ENCODE results near the gene TOMM6. TPM values are rescaled to one million over a fixed set of nuclear protein-coding genes. Genes with fewer than 3 reads are reported as not detected.
"Not testable (repeated sequence)": the region's sequence is repeated elsewhere in the genome, so short reads cannot be mapped to it uniquely, and the experiment has no call there.

TOMM6 gene
- polyA plus RNA-seq, 1 donor from 2014 or later, result 184 TPM

- H3K27me3 ChIP-seq (ENCODE audit: insufficient read depth, low read depth, low read length), result no peaks in the 10 kb centered on the region
- H3K9me3 ChIP-seq (ENCODE audit: low read length), result no peaks in the 10 kb centered on the region
- no peak overlapping the region for H3K9ac ChIP-seq (ENCODE audit: low read length)
- H3K27ac ChIP-seq (ENCODE audit: low read length), result no peak overlapping the region
- no peak overlapping the region for H2AFZ ChIP-seq (ENCODE audit: low read depth, low read length)
- TF ChIP-seq POLR2AphosphoS5 (IDR thresholded peaks at IDR 0.05), result no peak
- no peak for TF ChIP-seq EZH2 (IDR thresholded peaks at IDR 0.05; ENCODE audit: borderline replicate concordance, insufficient read depth, low read length, poor library complexity, severe bottlenecking)
- no peak for TF ChIP-seq CTCF (IDR thresholded peaks at IDR 0.05; ENCODE audit: poor library complexity, severe bottlenecking)
- TF ChIP-seq REST (IDR thresholded peaks at IDR 0.05; ENCODE audit: borderline replicate concordance), result no peak
- no peak for TF ChIP-seq TAF1 (IDR thresholded peaks at IDR 0.05; ENCODE audit: low read depth)
- TF ChIP-seq EP300 (conservative IDR thresholded peaks at IDR 0.05; ENCODE audit: poor library complexity, severe bottlenecking), result no peak
- TF ChIP-seq MXI1 (conservative IDR thresholded peaks at IDR 0.05; ENCODE audit: poor library complexity, severe bottlenecking), result no peak
- TF ChIP-seq SMC3 (conservative IDR thresholded peaks at IDR 0.05; ENCODE audit: poor library complexity), result no peak
- TF ChIP-seq RAD21 (conservative IDR thresholded peaks at IDR 0.05), result no peak
- no peak overlapping the region for H3K4me3 ChIP-seq (ENCODE audit: low read length)
- H3K36me3 ChIP-seq (ENCODE audit: insufficient read depth, low read length), result no peaks in the 10 kb centered on the region
- H3K9me2 ChIP-seq (ENCODE audit: insufficient read depth, low read length), result no peaks in the 10 kb centered on the region
- H4K20me1 ChIP-seq (ENCODE audit: insufficient read depth), result no peaks in the 10 kb centered on the region
- H3K4me2 ChIP-seq (ENCODE audit: low read length), result no peak overlapping the region
- H3K79me2 ChIP-seq (replicated peaks; ENCODE audit: insufficient read depth, low read length), result no peaks in the 10 kb centered on the region
- no peaks in the 10 kb centered on the region for H3F3A ChIP-seq (ENCODE audit: insufficient read depth, low read length, poor library complexity, severe bottlenecking)
These were observed 18.6 kb downstream of the TOMM6 start for GRCh38 chr6:41805830-41806774.

- no peak overlapping the region for H2AFZ ChIP-seq (ENCODE audit: low read depth, low read length)
- no peaks in the 10 kb centered on the region for H3F3A ChIP-seq (ENCODE audit: insufficient read depth, low read length, poor library complexity, severe bottlenecking)
- no peak overlapping the region for H3K9ac ChIP-seq (ENCODE audit: low read length)
- no peaks in the 10 kb centered on the region for H3K9me2 ChIP-seq (ENCODE audit: insufficient read depth, low read length)
- H3K27me3 ChIP-seq (ENCODE audit: insufficient read depth, low read depth, low read length), result no peaks in the 10 kb centered on the region
- no peaks in the 10 kb centered on the region for H4K20me1 ChIP-seq (ENCODE audit: insufficient read depth)
- no peak for TF ChIP-seq MXI1 (conservative IDR thresholded peaks at IDR 0.05; ENCODE audit: poor library complexity, severe bottlenecking)
- TF ChIP-seq CTCF (IDR thresholded peaks at IDR 0.05; ENCODE audit: poor library complexity, severe bottlenecking), result no peak
- no peak for TF ChIP-seq SMC3 (conservative IDR thresholded peaks at IDR 0.05; ENCODE audit: poor library complexity)
- TF ChIP-seq POLR2AphosphoS5 (IDR thresholded peaks at IDR 0.05), result no peak
- TF ChIP-seq REST (IDR thresholded peaks at IDR 0.05; ENCODE audit: borderline replicate concordance), result no peak
- no peak for TF ChIP-seq RAD21 (conservative IDR thresholded peaks at IDR 0.05)
- no peak for TF ChIP-seq EZH2 (IDR thresholded peaks at IDR 0.05; ENCODE audit: borderline replicate concordance, insufficient read depth, low read length, poor library complexity, severe bottlenecking)
- TF ChIP-seq EP300 (conservative IDR thresholded peaks at IDR 0.05; ENCODE audit: poor library complexity, severe bottlenecking), result no peak
- TF ChIP-seq TAF1 (IDR thresholded peaks at IDR 0.05; ENCODE audit: low read depth), result no peak
- no peak overlapping the region for H3K27ac ChIP-seq (ENCODE audit: low read length)
- no peaks in the 10 kb centered on the region for H3K36me3 ChIP-seq (ENCODE audit: insufficient read depth, low read length)
- H3K9me3 ChIP-seq (ENCODE audit: low read length), result no peaks in the 10 kb centered on the region
- H3K79me2 ChIP-seq (replicated peaks; ENCODE audit: insufficient read depth, low read length), result no peaks in the 10 kb centered on the region
- no peak overlapping the region for H3K4me3 ChIP-seq (ENCODE audit: low read length)
- H3K4me2 ChIP-seq (ENCODE audit: low read length), result no peak overlapping the region
These were observed 23.6 kb downstream of the TOMM6 start for GRCh38 chr6:41811095-41811494.

GRCh38 chr6:41811946-41812345, 24.5 kb downstream of the TOMM6 start:
- not testable (repeated sequence) for H3K4me3 ChIP-seq (ENCODE audit: low read length); H3K27me3 ChIP-seq (ENCODE audit: insufficient read depth, low read depth, low read length); H3K9me3 ChIP-seq (ENCODE audit: low read length); H3F3A ChIP-seq (ENCODE audit: insufficient read depth, low read length, poor library complexity, severe bottlenecking); H3K27ac ChIP-seq (ENCODE audit: low read length); H3K9me2 ChIP-seq (ENCODE audit: insufficient read depth, low read length); H2AFZ ChIP-seq (ENCODE audit: low read depth, low read length); H3K9ac ChIP-seq (ENCODE audit: low read length); H4K20me1 ChIP-seq (ENCODE audit: insufficient read depth); H3K4me2 ChIP-seq (ENCODE audit: low read length); H3K36me3 ChIP-seq (ENCODE audit: insufficient read depth, low read length); H3K79me2 ChIP-seq (replicated peaks; ENCODE audit: insufficient read depth, low read length)
